GM18873 (cell line): ENCODE measurements around the gene ZBTB16.

Experiments used
- ATAC-seq: cut with Tn5 transposase; IDR thresholded peaks from one replicate; pipeline ENCODE4 v1.9.1; 2021; ENCODE audit warnings: mild to moderate bottlenecking, moderate library complexity, moderate number of reproducible peaks; ENCODE audit not compliant: unreplicated experiment, low FRiP score

The ZBTB16 gene

GRCh38 chr11:114063149-114063828 lies 3.8 kb downstream of the ZBTB16 start:
- ATAC-seq = no peak

GRCh38 chr11:114063829-114064201 lies 4.3 kb downstream of the ZBTB16 start:
- no peak for ATAC-seq

- no peak for ATAC-seq
Measured at GRCh38 chr11:114064216-114064615, 4.7 kb downstream of the ZBTB16 start.

- ATAC-seq = no peak
Measured at GRCh38 chr11:114065094-114065493, 5.6 kb downstream of the ZBTB16 start.

GRCh38 chr11:114066046-114066648 lies 6.6 kb downstream of the ZBTB16 start:
- no peak for ATAC-seq

- no peak for ATAC-seq
Measured at GRCh38 chr11:114068327-114068726, 8.8 kb downstream of the ZBTB16 start.

GRCh38 chr11:114070464-114071139 lies 11.1 kb downstream of the ZBTB16 start:
- ATAC-seq = no peak

- no peak for ATAC-seq
Measured at GRCh38 chr11:114073007-114073827, 13.7 kb downstream of the ZBTB16 start.

- ATAC-seq = no peak
Measured at GRCh38 chr11:114073828-114074381, 14.4 kb downstream of the ZBTB16 start.

GRCh38 chr11:114074546-114075343 lies 15.2 kb downstream of the ZBTB16 start:
- ATAC-seq = no peak

- no peak for ATAC-seq
Measured at GRCh38 chr11:114075344-114075610, 15.8 kb downstream of the ZBTB16 start.

- ATAC-seq = no peak
Measured at GRCh38 chr11:114075891-114076441, 16.5 kb downstream of the ZBTB16 start.

- no peak for ATAC-seq
Measured at GRCh38 chr11:114076921-114077331, 17.4 kb downstream of the ZBTB16 start.

GRCh38 chr11:114077482-114078305 lies 18.2 kb downstream of the ZBTB16 start:
- ATAC-seq = no peak

- ATAC-seq = no peak
Measured at GRCh38 chr11:114078423-114078822, 18.9 kb downstream of the ZBTB16 start.

- ATAC-seq = no peak
Measured at GRCh38 chr11:114079511-114080065, 20.1 kb downstream of the ZBTB16 start.

GRCh38 chr11:114080219-114080618 lies 20.7 kb downstream of the ZBTB16 start:
- ATAC-seq = no peak

- no peak for ATAC-seq
Measured at GRCh38 chr11:114080769-114081168, 21.3 kb downstream of the ZBTB16 start.
